SK-N-SH (cell line): ENCODE results near the gene MAP2K7. TPM values are rescaled to one million over a fixed set of nuclear protein-coding genes. Genes with fewer than 3 reads are reported as not detected.
A peak's percentile ranks its signal among the peaks of the same experiment; 100 is the strongest.
"Not testable (repeated sequence)": the region's sequence is repeated elsewhere in the genome, so short reads cannot be mapped to it uniquely, and the experiment has no call there.

ENCODE experiments used
- CTCF ChIA-PET: fragments of 300-600, 350-600 bp; formaldehyde crosslinking; extraction: SDS; loops from one replicate; lab custom pipeline; 2021; lab: Yijun Ruan, JAX
- POLR2A ChIA-PET: fragments of 350-600 bp; sonication (Branson Sonifier 250); formaldehyde crosslinking; extraction: SDS; loops from one replicate; lab custom pipeline; 2020; ENCODE audit warnings: antibody characterized with exemption, inconsistent platforms; lab: Yijun Ruan, JAX
- DNase-seq: peaks from one replicate; pipeline ENCODE4 v3.0.0; 2012
- H2AFZ ChIP-seq: fragments of 200-600 bp; sonication (generic); 2 replicates; pipeline ENCODE4 v1.8.1; 2016; ENCODE audit warnings: antibody characterized with exemption, mild to moderate bottlenecking, low read depth
- H3F3A ChIP-seq: fragments of 200-600 bp; sonication (generic); replicated peaks from 2 replicates; pipeline ENCODE3; 2016; ENCODE audit warnings: antibody characterized with exemption, mild to moderate bottlenecking; ENCODE audit not compliant: insufficient read depth
- H3K27ac ChIP-seq, 2 experiments: fragments of 200-500 bp in 1 of 2; fragments of 200-600 bp in 1 of 2; sonication (Bioruptor generic) in 1 of 2; sonication (generic), shearing (Covaris generic) in 1 of 2; 2 replicates each; pipeline versions ENCODE4 v1.5.1 to v1.6.1; 2014 to 2016; ENCODE audit warnings: low read depth in 2 of 2, inconsistent platforms in 1 of 2, low read length in 1 of 2, mild to moderate bottlenecking in 1 of 2, mixed read lengths in 1 of 2
- H3K27me3 ChIP-seq: fragments of 200-600 bp; sonication (generic), shearing (Covaris generic); 2 replicates; pipeline ENCODE4 v1.6.1; 2016; ENCODE audit warnings: mixed run types; ENCODE audit not compliant: insufficient read depth
- H3K36me3 ChIP-seq, 2 experiments: fragments of 200-500 bp in 1 of 2; fragments of 200-600 bp in 1 of 2; sonication (Bioruptor generic) in 1 of 2; sonication (generic) in 1 of 2; replicated peaks in 1 of 2; 2 replicates each; pipeline versions ENCODE3 to v1.5.1; 2014 to 2016; ENCODE audit warnings: low read length in 1 of 2, mild to moderate bottlenecking in 1 of 2; ENCODE audit not compliant: insufficient read depth in 2 of 2, control insufficient read depth in 1 of 2
- H3K4me1 ChIP-seq, 2 experiments: fragments of 200-500 bp in 1 of 2; fragments of 200-600 bp in 1 of 2; sonication (Bioruptor generic) in 1 of 2; sonication (generic), shearing (Covaris generic) in 1 of 2; 2 replicates each; pipeline versions ENCODE4 v1.5.1 to v1.6.1; 2014 to 2016; ENCODE audit warnings: low read depth in 1 of 2, low read length in 1 of 2, mixed run types in 1 of 2; ENCODE audit not compliant: insufficient read depth in 2 of 2, control insufficient read depth in 1 of 2
- H3K4me2 ChIP-seq: fragments of 200-600 bp; sonication (generic), shearing (Covaris generic); 2 replicates; pipeline ENCODE4 v1.6.1; 2017; ENCODE audit warnings: mixed run types
- H3K4me3 ChIP-seq, 2 experiments: fragments of 200-500 bp in 1 of 2; fragments of 200-600 bp in 1 of 2; sonication (Bioruptor generic) in 1 of 2; sonication (generic), shearing (Covaris generic) in 1 of 2; 2 replicates each; pipeline versions ENCODE4 v1.5.1 to v1.8.1; 2014 to 2016; ENCODE audit warnings: low read depth in 2 of 2, inconsistent platforms in 1 of 2, low read length in 1 of 2, mild to moderate bottlenecking in 1 of 2, mixed read lengths in 1 of 2, moderate library complexity in 1 of 2
- H3K79me2 ChIP-seq: fragments of 200-600 bp; sonication (generic); 2 replicates; pipeline ENCODE4 v1.8.1; 2017; ENCODE audit warnings: mild to moderate bottlenecking; ENCODE audit not compliant: insufficient read depth
- H3K9ac ChIP-seq: fragments of 200-600 bp; sonication (generic); 2 replicates; pipeline ENCODE4 v1.6.1; 2017; ENCODE audit warnings: mixed run types
- H3K9me2 ChIP-seq: fragments of 200-600 bp; sonication (generic); 2 replicates; pipeline ENCODE4 v1.6.1; 2017; ENCODE audit warnings: mixed run types
- H3K9me3 ChIP-seq: fragments of 200-600 bp; sonication (generic); 2 replicates; pipeline ENCODE4 v1.6.1; 2017; ENCODE audit warnings: mixed run types, mild to moderate bottlenecking, moderate library complexity
- H4K20me1 ChIP-seq: fragments of 200-600 bp; sonication (generic); 2 replicates; pipeline ENCODE4 v1.6.1; 2017; ENCODE audit warnings: mild to moderate bottlenecking, mixed run types; ENCODE audit not compliant: insufficient read depth
- CTCF ChIP-seq: fragments of 200-600 bp; sonication (generic); IDR thresholded peaks from 2 replicates; pipeline ENCODE4 v1.6.1; 2017; ENCODE audit warnings: antibody characterized with exemption, mild to moderate bottlenecking, moderate library complexity
- FOSL2 ChIP-seq: IDR thresholded peaks from 2 replicates; pipeline ENCODE4 v1.4.0; 2012; ENCODE audit warnings: low read depth, mild to moderate bottlenecking, moderate library complexity, borderline replicate concordance
- FOXJ3 ChIP-seq: sonication (generic); formaldehyde crosslinking; IDR thresholded peaks from 2 replicates; pipeline ENCODE4 v1.5.1; 2020; ENCODE audit warnings: mild to moderate bottlenecking, missing genetic modification reagents
- GATA2 ChIP-seq: sonication (generic); formaldehyde crosslinking; IDR thresholded peaks from 2 replicates; pipeline ENCODE4 v1.5.0; 2020; ENCODE audit warnings: mild to moderate bottlenecking, missing genetic modification reagents
- JUND ChIP-seq: IDR thresholded peaks from 2 replicates; pipeline ENCODE4 v1.4.0; 2012
- MAX ChIP-seq: IDR thresholded peaks from 2 replicates; pipeline ENCODE4 v1.4.0; 2012; ENCODE audit warnings: low read depth
- NRF1 ChIP-seq: IDR thresholded peaks from 2 replicates; pipeline ENCODE4 v1.6.1; 2012; ENCODE audit warnings: low read depth, mild to moderate bottlenecking, low read length
- PBX3 ChIP-seq: IDR thresholded peaks from 2 replicates; pipeline ENCODE4; 2012
- RAD21 ChIP-seq: IDR thresholded peaks from 2 replicates; pipeline ENCODE4 v1.6.1; 2012; ENCODE audit warnings: mild to moderate bottlenecking, low read length
- SIN3A ChIP-seq: IDR thresholded peaks from 2 replicates; pipeline ENCODE4 v1.6.1; 2012; ENCODE audit warnings: low read depth, mild to moderate bottlenecking, low read length, moderate library complexity, borderline replicate concordance
- SMC3 ChIP-seq: IDR thresholded peaks from 2 replicates; pipeline ENCODE4 v1.6.1; 2012; ENCODE audit warnings: low read depth, low read length, improper control_type of control experiment
- TCF12 ChIP-seq: IDR thresholded peaks from 2 replicates; pipeline ENCODE4 v1.4.0; 2012
- TEAD4 ChIP-seq: IDR thresholded peaks from 2 replicates; pipeline ENCODE4 v1.4.0; 2012; ENCODE audit warnings: mild to moderate bottlenecking, borderline replicate concordance; ENCODE audit not compliant: insufficient read depth
- WGBS: methylation state at CpG from one replicate; pipeline ENCODE4 v1.1.6; 2017; ENCODE audit warnings: low lambda C conversion rate; 5-methylcytosine and 5-hydroxymethylcytosine counted together
- polyA plus RNA-seq, 3 experiments: library from polyadenylated mRNA; depleted of rRNA; stranded (reverse); fragments of >200 nt; gene quantifications; 2 replicates each; pipeline ENCODE4 v1.2.3, GENCODE V29; 2012

The MAP2K7 gene
- polyA plus RNA-seq, 1 of the 3 experiments (the other 2 are of a cell fraction): 13.0 TPM

DNA sequence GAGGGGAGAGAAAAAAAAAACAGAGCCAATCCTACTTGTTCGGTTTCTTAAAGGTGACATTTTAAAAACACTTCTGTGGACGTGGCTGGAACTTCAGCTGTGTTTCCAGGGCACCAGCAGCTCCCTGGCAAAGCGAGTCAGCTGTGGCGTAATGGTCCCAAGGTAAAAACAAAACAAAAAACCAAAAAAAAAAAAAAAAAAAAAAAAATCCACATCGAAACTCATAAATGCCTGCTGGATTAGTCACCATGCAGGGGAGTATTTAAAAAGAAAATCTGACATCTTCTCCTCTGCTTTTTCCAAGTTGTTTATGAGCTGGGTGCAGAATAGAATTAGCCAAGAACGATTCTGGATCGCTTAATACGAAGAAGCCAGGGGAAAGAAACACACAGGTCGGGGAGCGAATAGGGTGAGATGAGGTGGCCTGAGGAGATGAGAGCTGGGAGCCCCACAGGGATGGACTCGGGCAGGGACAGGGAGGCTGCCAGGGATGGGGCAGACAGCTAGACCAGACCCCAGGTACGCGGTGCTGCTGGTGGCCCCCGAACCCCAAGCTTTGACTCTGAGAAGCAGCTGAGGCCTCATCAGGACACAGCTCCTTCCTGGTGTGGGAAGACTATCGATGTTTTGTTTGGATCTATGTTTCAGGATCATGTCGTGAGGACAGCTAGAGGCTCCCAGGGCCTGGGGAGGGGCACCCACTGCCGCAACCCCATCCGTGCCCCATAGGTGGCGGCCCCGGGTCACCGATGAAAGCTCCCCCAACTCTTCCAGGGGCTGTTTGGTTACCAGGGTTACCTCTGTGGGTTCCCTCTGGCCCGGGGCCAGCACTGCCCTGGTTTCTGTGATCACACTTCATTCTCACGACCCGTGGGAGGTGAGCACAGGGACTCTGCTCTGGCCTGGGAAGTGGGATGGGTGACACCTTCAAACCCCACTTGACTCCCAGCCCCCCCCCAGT, 25.3 kb downstream of the MAP2K7 start:
- peaks cover 6% of the 10 kb centered on the region; the same call in 1 of the 2 replicates for H3K79me2 ChIP-seq
- H3K27ac ChIP-seq: peak overlapping the region; percentile 91 to 99
- H3K9me2 ChIP-seq: no peaks in the 10 kb centered on the region
- H3K36me3 ChIP-seq: peaks cover 17 to 35% of the 10 kb centered on the region in 2 experiments
- ChIA-PET CTCF (interaction anchor here (0.6 to 6.7 kb wide), 12 partner anchors 9 to 361 kb away, joined by 3 to 69 read pairs (median 4); partner anchors contain the start of genes SNAPC2 and TIMM44), POLR2A (interaction anchor here (0.5 to 1.6 kb wide), 5 partner anchors 8 to 278 kb away, joined by 3 to 15 read pairs (median 3); partner anchors contain the start of genes ELAVL1, SNAPC2 and TIMM44)
- H3K27me3 ChIP-seq: no peaks in the 10 kb centered on the region
- TF ChIP-seq JUND: peak; percentile 68
- peak; percentile 42 for TF ChIP-seq RAD21
- no peak for TF ChIP-seq TEAD4
- no peak for TF ChIP-seq NRF1
- TF ChIP-seq SIN3A: no peak
- no peak for TF ChIP-seq SMC3
- TF ChIP-seq GATA2 (CRISPR knock-in tag): no peak
- TF ChIP-seq FOSL2: peak; percentile 56; the same call in 1 of the 2 replicates
- peak; percentile 69 for TF ChIP-seq CTCF
- TF ChIP-seq FOXJ3 (CRISPR knock-in tag): no peak
- TF ChIP-seq PBX3: peak; percentile 1; the same call in 1 of the 2 replicates
- TF ChIP-seq TCF12: 0 out of 2 replicates have a peak, but pooled peaks have one; percentile 3
- peak; percentile 1; the same call in 1 of the 2 replicates for TF ChIP-seq MAX
- DNase-seq: peak; percentile 91
- peaks cover 38 to 43% of the 10 kb centered on the region in 2 experiments for H3K4me1 ChIP-seq
- H4K20me1 ChIP-seq: peaks cover 11% of the 10 kb centered on the region
- no peaks in the 10 kb centered on the region for H3K9me3 ChIP-seq
- peak overlapping the region; percentile 90 for H3K4me2 ChIP-seq
- 11% methylated on average over 18 of the region's 24 CpGs for WGBS
- peak overlapping the region; percentile 73 for H3K9ac ChIP-seq
- H2AFZ ChIP-seq: no peak overlapping the region
- H3K4me3 ChIP-seq: peak overlapping the region; percentile 0 to 46; a peak in 3 of 4 replicates
- H3F3A ChIP-seq: peaks cover 37% of the 10 kb centered on the region

GRCh38 chr19:7930030-7930429, 26.4 kb downstream of the MAP2K7 start:
- not testable (repeated sequence) for H3K9me3 ChIP-seq, H3K79me2 ChIP-seq, H2AFZ ChIP-seq, H4K20me1 ChIP-seq, H3K4me3 ChIP-seq, H3K9me2 ChIP-seq, DNase-seq, H3K27me3 ChIP-seq
- peak overlapping the region; percentile 73; the same call in 1 of the 2 replicates for H3K9ac ChIP-seq
- CTCF ChIA-PET: interaction anchor here (1.7 to 6.7 kb wide), 3 partner anchors 11 to 72 kb away, joined by 4 to 69 read pairs (median 36); partner anchors contain the start of genes SNAPC2 and TIMM44
- H3K4me2 ChIP-seq: peak overlapping the region; percentile 90
- peaks cover 36 to 38% of the 10 kb centered on the region in 2 experiments for H3K4me1 ChIP-seq
- POLR2A ChIA-PET: interaction anchor here (0.6 kb wide), 1 partner anchor 218 kb away, joined by 4 read pairs; no protein-coding TSS in a partner anchor
- peak overlapping the region in 1 of 2 experiments; percentile 99; a peak in 2 of 4 replicates for H3K27ac ChIP-seq
- WGBS: 86% methylated on average over 11 of the region's 11 CpGs
- H3F3A ChIP-seq: peaks cover 37% of the 10 kb centered on the region
- peaks cover 17 to 38% of the 10 kb centered on the region in 2 experiments for H3K36me3 ChIP-seq
